Measurements from ENCODE around the gene HCRTR1.

The HCRTR1 gene

DNA sequence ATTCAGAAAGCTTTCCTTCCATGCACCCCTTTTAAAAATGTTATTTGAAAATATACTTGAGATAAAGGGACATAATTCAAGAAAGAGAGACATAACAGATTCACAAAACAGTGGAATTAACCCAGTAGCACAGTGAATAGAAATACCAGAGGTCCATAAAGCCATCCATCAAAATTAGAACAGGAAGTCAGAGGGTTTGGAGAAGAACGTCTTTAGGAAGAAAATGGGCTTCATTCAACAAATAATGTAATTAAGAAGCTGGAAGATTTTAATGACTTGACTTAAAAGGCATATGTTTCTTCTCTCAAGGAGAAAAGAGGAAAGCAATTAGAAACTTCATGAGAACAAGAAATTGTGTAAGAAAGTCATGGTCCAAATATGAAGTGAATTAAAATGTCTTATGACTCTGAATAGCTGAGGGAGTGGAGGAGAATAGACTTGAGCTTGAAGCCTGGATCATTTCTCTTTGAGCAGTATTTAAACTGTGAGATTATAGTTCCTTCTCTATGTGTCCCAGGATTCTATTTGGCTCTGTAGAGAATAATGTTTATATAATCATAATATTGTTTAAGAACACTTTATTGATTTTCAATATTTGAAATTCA is 7.9 kb upstream of the HCRTR1 start:
- H3K4me3 ChIP-seq (ENCODE audit: low read length), result no peak overlapping the region
- DNase-seq (ENCODE audit: low read depth), result no peak
- TF ChIP-seq, protein P1, sequence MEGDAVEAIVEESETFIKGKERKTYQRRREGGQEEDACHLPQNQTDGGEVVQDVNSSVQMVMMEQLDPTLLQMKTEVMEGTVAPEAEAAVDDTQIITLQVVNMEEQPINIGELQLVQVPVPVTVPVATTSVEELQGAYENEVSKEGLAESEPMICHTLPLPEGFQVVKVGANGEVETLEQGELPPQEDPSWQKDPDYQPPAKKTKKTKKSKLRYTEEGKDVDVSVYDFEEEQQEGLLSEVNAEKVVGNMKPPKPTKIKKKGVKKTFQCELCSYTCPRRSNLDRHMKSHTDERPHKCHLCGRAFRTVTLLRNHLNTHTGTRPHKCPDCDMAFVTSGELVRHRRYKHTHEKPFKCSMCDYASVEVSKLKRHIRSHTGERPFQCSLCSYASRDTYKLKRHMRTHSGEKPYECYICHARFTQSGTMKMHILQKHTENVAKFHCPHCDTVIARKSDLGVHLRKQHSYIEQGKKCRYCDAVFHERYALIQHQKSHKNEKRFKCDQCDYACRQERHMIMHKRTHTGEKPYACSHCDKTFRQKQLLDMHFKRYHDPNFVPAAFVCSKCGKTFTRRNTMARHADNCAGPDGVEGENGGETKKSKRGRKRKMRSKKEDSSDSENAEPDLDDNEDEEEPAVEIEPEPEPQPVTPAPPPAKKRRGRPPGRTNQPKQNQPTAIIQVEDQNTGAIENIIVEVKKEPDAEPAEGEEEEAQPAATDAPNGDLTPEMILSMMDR (conservative IDR thresholded peaks at IDR 0.05; ENCODE audit: low read depth, low read length), result no peak

DNA sequence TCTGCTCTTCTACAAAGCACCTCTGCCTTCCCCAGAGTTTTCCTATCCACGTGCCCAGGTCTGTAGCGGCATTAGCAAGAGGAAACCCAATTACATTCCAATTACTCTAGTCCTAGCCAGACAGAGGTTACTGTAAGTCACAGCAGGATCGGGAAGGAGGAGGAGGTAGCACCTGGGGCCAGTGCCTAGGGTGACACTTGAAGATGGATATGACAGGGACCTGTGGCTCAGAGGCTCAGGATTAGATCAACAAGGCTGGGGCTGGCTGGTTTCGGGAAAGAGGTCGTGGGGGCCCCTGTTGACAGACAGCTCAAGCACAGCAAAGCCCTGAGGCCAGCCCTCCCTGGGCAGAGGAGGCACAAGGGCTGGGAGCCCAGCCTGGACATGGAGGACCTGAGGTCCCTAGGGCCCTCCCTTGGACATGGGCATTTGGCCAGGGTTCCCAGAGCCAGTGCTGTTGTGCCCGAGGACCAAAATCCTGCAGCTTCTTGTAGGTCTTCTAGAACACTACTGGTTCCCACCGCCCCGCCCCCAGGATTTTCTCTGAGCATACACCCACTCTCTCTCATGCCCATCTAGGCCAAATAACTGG is 3.0 kb upstream of the HCRTR1 start:
- H3K4me3 ChIP-seq (ENCODE audit: low read length), result no peak overlapping the region
- TF ChIP-seq, protein P1 (conservative IDR thresholded peaks at IDR 0.05; ENCODE audit: low read depth, low read length), result no peak
- no peak for DNase-seq (ENCODE audit: low read depth)

DNA sequence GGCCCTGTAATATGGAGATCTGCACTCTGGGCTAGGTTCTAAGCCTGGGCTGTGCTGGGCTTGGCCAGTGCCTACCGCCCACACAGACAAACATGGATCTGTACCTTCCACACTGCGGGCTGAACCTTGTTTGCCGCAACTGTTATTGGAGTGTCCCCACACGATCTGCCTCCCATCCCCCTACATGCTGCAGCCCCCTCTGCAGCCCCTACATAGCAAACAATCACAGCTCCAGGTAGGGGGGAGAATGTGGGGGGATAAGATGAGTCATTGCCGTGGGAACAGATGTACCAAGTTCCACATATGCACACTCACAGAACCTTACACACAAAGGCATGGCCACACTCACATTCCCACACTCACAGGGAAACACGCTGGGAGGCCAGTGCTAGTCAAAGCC is 2.1 kb upstream of the HCRTR1 start:
- TF ChIP-seq, protein P1 (conservative IDR thresholded peaks at IDR 0.05; ENCODE audit: low read depth, low read length), result no peak
- H3K4me3 ChIP-seq (ENCODE audit: low read length), result no peak overlapping the region
- no peak for DNase-seq (ENCODE audit: low read depth)

DNA sequence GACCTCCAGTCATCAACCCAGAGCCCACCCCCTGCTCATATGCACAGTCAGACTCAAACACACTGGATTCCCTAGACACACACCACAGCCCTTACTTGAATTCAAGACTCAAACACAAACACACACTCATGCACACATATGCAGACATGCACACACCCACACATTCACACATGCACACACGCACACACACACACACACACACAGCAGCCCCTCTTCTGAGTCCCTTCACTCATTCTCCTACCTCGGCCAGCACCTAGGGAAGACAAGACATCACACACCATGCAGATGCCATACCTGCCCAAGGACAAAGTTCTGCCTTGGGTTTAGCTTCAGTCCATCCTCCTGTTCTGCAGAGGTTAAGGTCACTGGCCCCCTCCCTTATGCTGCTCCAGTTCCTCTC is 1.6 kb upstream of the HCRTR1 start:
- TF ChIP-seq, protein P1 (conservative IDR thresholded peaks at IDR 0.05; ENCODE audit: low read depth, low read length), result no peak
- no peak overlapping the region for H3K4me3 ChIP-seq (ENCODE audit: low read length)
- no peak for DNase-seq (ENCODE audit: low read depth)

DNA sequence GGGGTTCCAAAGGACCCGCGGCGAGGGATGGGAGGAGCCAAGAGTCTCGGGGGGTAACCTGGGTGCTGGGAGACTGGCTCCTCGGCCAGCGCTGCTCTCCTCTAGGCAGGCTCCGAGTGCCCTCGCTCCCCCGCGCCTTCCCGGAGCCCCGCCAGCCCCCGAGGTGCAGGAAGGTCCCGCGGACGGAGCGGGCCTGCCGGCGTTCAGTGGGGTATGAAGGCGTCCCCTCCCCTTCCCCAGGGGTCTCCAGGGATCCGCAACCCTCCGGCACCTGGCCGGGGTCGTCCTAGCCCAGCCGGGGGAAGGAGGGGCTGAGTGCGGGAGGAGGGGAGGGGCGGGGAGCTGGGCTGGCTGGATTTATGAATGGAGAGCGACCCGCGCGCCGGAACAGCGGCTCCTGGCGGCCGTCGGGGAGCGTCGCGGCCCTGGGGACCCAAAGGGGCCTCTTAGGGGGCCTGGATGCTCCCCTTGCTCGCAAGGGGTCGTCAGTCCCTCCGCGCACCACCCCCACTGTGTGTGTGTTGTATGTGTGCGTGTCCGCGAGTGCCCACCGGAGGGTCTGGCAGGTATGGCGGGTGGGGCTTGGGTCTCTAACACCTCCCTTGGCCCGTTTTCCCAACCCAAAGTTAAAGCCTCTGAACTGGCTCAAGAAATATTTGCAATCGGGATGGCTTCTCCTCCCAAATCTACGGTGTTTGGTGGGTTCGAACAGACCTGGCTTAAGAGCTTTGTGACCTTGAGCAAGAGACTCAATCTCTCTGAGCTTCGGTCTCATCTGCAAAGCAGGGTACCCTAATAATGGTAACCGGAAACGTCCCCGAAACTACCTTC is 642 bp downstream of the HCRTR1 start:
- TF ChIP-seq, protein P1 (conservative IDR thresholded peaks at IDR 0.05; ENCODE audit: low read depth, low read length), result peak; percentile 80
- no peak for DNase-seq (ENCODE audit: low read depth)
- H3K4me3 ChIP-seq (ENCODE audit: low read length), result peak overlapping the region; percentile 56

DNA sequence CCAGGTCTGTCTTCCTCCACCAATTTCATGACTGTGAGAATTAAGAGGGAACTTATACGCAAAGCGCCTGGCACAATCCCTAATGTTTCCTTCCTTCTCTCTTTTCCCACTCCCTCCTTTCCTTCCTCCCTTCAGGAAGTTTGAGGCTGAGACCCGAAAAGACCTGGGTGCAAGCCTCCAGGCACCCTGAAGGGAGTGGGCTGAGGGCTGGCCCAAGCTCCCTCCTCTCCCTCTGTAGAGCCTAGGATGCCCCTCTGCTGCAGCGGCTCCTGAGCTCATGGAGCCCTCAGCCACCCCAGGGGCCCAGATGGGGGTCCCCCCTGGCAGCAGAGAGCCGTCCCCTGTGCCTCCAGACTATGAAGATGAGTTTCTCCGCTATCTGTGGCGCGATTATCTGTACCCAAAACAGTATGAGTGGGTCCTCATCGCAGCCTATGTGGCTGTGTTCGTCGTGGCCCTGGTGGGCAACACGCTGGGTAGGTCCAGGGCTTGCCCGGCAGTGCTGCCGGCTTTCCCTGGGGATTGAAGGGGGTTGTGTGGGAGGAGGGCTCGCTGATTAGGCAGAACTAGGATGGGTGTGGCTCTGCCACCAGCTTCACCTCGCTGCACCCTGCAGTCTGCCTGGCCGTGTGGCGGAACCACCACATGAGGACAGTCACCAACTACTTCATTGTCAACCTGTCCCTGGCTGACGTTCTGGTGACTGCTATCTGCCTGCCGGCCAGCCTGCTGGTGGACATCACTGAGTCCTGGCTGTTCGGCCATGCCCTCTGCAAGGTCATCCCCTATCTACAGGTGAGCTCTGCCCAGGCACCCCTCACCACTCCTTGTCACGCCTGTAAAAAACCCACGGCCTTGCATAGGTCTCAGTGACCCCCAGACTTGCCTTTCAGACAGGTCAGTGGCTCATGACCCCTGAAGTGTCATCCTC is 1.7 kb downstream of the HCRTR1 start:
- H3K4me3 ChIP-seq (ENCODE audit: low read length), result no peak overlapping the region
- no peak for DNase-seq (ENCODE audit: low read depth)
- TF ChIP-seq, protein P1 (conservative IDR thresholded peaks at IDR 0.05; ENCODE audit: low read depth, low read length), result no peak
